ENCODE measurements around the gene CLOCK.

- TF ChIP-seq CTCF (IDR thresholded peaks at IDR 0.05; ENCODE audit: low read depth, low read length) (no peak), EZH2phosphoT487 (IDR thresholded peaks at IDR 0.05; ENCODE audit: low read depth) (no peak)
Measured at GRCh38 chr4:55549888-55550287, 3.2 kb upstream of the CLOCK start.

All from OCI-LY3 (cell line).